HG03342 (cell line): ENCODE data around the gene PRRC2B.
"Not testable (repeated sequence)": the region's sequence is repeated elsewhere in the genome, so short reads cannot be mapped to it uniquely, and the experiment has no call there.

Experiments
- ATAC-seq: cut with Tn5 transposase; IDR thresholded peaks from one replicate; pipeline ENCODE4 v1.9.1; 2021; ENCODE audit warnings: mild to moderate bottlenecking, moderate library complexity; ENCODE audit not compliant: unreplicated experiment

The PRRC2B gene

DNA sequence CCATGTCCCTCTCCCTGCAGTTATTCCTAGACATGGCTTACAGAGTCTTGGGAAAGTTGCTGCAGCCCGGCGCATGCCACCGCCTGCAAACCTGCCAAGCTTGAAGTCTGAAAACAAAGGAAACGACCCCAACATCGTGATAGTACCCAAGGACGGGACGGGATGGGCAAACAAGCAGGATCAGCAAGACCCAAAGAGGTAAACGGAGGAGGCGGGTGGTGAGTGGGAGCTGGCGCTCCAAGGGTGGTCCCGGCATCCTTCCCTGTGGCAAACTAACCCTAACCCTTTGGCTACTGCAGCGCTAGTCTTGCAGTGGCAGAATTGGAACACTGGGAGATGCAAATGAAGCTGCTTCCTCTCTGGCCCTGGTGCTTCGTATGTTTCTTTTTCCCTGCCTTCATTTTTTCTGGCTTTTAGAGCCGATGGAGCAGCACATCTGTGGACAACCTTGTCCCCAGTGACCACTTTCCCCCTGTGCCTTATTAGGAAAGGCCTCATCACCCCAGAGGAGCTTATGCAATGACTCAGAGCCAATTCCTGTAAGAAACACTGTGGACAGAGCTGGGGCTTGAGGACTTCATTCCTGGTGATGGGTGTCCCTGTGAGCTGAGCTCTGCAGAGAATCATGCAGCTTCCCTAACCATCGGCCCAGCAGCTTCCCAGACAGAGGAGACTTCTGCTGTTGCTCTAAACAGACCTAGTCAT lies 38.9 kb downstream of the PRRC2B start:
- no peak for ATAC-seq

DNA sequence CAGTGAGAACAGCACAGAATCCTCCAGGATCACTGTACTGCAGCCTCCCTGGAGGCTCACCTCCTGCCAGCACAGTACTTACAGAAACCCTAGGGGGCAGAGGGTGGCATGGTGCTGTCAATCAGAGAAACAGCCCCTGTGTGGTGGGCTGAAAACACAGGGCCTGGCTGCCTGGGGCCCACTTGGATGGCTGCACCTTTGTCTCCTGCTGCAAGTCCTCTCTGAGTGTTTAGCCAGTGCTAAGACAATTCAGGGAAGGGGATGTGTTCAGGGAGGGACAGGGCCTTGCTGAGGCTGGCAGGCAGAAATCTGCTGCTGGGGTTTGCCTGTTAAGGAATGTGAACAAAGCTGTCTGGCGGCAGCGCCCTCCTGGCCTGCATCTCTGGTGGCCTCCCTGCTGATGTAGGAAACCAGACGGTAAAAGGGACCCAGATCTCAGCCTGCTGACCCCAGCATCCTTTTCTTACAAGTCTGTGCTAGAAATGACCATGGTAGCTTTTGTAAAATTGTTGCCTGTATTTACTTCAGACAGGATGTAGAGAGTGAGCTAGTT lies 39.5 kb downstream of the PRRC2B start:
- no peak for ATAC-seq

DNA sequence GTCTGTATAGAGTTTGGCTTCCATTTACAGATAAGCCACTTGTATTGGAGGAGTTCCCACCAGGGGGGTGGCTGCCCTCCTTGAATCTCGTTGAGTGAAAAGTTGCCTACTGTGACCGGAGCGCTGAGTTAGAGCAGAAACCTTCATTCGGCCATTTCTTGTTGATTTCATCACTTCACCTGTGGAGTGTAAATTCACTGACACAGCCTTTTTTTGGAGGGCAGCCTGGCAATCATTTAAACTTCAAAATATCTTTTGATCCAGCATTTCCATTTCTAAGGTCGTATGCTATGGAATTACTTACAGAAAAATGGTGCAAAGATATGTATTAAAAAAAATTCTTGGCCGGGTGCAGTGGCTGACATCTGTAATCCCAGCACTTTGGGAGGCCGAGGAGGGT lies 40.8 kb downstream of the PRRC2B start:
- ATAC-seq: no peak

- ATAC-seq: no peak
These were observed 42.5 kb downstream of the PRRC2B start for GRCh38 chr9:131436376-131436775.

- ATAC-seq: no peak
These were observed 43.0 kb downstream of the PRRC2B start for GRCh38 chr9:131436865-131437271.

DNA sequence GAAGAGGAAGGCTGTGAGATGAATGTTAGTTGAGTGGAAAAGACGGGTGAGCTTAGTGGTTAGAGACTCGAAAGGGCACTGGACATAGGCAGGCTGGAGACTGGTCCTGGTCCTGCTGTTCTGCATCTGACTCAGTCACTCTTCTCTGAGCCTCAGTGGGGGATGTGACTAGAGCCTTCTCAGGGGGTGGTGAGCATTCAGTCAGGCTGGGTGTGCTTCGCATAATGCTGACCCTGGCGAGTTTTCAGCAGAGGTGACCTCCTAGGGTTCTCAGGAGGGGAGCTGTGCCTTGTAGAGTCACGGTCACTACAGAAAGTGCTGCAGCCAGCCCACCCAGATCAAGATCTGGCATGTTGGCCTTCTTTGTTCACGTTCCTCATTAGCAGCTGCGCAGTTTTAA lies 44.3 kb downstream of the PRRC2B start:
- no peak for ATAC-seq

GRCh38 chr9:131439224-131439623 lies 45.3 kb downstream of the PRRC2B start:
- no peak for ATAC-seq

DNA sequence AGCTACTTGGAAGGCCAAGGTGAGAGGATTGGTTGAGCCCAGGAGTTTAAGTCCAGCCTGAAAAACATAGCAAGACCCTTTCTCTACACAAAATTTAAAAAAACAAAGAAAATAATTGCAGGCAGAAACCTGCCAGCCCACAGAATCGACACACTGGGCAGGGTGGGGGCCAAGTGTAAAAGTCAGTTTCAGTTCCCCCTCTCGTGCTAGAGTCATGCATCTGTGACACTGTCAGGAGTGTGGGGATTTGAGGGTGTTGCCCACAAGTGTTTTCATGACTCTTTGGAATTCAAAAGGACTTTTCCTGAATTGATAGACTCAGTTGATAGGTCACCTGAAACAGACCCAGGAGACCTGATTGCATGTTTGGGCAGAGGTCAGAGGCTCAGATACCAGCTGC lies 47.6 kb downstream of the PRRC2B start:
- no peak for ATAC-seq

- ATAC-seq: no peak
These were observed 48.5 kb downstream of the PRRC2B start for GRCh38 chr9:131442351-131442750.

DNA sequence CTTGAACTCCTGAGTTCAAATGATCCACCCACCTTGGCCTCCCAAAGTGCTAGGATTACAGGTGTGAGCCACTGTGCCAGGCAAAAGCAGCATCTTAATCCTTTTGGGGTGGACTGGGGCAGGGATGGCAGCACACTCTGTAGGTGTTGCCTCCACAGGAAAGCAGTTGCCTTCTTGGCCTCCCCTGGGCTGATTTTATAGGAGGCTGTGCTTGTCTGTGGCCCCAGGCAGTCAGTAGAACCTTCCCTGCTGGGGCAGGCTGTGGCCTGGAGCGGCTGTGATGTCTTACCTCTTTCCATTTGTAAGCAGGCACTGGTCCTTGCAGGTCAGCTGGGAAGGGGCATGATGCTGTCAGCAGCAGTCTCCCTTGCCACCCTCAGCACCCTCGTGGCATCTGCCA lies 49.8 kb downstream of the PRRC2B start:
- ATAC-seq: no peak

GRCh38 chr9:131446276-131446675 lies 52.4 kb downstream of the PRRC2B start:
- no peak for ATAC-seq

DNA sequence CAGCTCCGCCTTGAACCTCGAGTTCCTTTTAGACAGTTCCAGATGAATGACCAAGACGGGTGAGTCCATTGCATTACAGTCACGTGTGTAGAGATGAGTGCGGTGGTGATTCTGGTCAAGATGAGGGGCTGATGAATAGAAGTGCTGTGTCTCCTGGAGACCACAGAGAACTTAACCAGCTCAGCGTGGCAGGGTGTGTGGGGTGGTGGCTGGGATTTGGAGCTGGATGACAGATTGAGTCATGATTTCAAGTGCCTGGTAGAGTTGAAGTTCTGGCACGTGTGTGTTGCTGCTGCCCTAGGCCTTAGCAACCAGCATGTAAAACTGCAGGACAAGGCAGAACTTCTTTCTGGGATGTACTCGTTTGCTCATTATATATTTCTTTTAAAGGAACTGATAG lies 53.3 kb downstream of the PRRC2B start:
- ATAC-seq: no peak

- ATAC-seq: no peak
These were observed 53.7 kb downstream of the PRRC2B start for GRCh38 chr9:131447600-131447999.

DNA sequence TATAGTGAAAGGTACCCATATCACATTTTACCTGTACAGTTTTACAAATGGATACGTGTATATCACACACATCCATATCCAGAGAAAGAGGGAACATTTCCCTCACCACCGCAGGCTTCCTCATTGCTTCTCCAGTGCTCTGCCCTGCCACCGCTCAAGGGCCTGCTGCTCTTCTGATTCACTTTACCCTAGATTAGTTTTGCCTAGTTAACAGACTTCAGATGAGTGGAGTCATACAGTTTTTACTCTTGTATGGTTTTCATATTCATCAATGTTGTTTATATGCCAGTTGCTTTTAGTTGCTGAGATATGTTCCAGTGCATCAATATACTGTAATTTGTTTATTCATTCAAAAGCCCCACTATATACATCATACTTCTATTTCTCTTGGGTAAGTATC lies 54.9 kb downstream of the PRRC2B start:
- no peak for ATAC-seq

GRCh38 chr9:131449276-131449675 lies 55.4 kb downstream of the PRRC2B start:
- no peak for ATAC-seq

- no peak for ATAC-seq
These were observed 60.1 kb downstream of the PRRC2B start for GRCh38 chr9:131454028-131454427.

DNA sequence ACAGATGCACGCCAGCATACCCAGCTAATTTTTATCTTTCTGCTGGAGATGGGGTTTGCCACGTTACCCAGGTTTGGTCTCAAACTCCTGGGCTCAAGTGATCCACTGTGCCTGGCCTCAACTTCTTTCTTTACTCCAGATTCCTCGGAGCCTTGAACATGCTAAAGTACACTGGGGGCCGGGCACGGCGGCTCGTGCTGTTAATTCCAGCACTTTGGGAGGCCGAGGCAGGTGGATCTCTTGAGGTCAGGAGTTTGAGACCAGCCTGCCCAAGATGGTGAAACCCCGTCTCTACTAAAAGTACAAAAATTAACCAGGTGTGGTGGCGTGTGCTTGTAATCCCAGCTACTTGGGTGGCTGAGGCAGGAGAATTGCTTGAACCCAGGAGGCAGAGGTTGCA lies 61.8 kb downstream of the PRRC2B start:
- ATAC-seq: not testable (repeated sequence)

DNA sequence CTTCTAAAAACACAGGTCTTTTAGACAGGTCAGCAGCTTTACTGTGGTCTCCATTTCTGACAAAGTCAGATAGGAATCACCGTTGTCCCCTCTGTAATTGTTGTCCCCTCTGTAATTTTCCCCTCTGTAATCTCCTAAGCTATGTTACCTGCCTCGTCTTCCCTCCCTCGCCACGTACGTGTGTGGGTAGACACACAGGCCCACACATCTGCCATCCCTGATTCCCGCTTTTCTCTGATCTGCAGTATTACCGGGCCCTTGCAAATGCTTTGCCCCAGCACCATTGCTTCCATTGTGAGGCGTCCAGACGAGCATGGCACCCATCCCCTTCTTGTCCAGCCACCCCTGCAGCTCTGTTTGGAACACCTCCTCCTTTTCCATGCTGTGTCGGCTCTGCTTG lies 63.9 kb downstream of the PRRC2B start:
- no peak for ATAC-seq

GRCh38 chr9:131459056-131459455 lies 65.2 kb downstream of the PRRC2B start:
- no peak for ATAC-seq

DNA sequence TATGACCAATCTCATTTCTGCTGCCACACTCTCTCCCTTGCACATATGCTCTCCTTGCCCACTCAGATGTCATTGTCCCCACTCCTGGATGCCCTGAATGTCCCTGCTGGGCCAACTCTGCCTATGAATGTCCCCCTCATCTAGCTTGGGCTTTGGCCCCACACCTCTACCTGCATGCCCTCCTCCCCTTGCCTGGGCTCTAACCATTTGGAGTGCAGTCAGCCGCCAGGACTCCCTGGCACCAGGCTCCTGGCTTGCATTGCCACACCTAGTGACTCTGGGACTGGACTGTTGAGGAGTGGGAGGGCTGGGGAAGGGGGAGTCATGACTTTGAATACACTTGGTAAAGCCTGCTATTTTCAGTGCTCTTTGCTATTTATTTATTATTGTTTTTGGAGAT lies 67.3 kb downstream of the PRRC2B start:
- ATAC-seq: no peak

DNA sequence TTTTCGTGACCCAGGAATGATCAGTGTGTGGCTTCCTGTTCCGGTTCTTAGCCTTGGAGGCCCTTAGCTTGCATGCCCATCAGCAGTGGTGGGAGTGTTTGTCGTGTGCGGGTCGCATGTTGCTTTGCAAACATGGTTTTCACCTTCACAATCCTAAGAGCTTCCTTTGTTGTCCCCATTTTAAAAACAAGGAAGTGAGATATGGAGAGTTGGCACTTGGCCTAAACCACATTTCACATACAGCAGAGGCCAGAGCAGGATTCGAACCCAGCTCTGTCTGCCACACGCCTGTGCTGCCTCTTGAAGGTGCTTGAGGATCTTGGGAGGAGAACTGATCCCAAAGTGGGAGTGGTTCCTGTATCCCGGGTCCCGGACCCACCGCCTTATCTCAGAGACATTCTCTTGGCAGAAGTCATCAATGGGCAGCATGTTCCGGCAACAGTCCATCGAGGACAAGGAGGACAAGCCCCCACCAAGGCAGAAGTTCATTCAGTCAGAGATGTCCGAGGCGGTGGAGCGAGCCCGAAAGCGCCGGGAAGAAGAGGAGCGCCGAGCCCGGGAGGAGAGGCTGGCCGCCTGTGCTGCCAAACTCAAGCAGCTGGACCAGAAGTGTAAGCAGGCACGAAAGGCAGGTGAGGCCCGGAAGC lies 70.6 kb downstream of the PRRC2B start:
- ATAC-seq: no peak

DNA sequence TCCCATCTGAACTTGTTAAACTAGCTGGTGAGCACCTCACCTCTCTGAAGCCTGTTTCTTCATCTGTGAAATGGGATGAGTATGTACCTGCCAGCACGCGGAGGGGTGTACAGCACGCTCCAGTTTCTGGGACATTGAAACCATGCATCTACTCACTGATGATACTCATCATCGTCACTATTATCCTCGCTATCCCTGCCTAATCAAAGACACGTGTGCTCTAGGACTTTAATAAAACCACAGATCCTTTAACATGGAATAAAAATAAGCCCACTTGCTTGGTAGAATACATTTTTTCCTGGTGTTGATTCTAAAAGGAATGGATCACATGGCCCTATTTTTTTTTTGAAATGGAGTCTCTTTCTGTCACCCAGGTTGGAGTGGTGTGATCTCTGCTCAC lies 71.5 kb downstream of the PRRC2B start:
- ATAC-seq: no peak
